Measurements from ENCODE around the gene BAIAP2L1. TPM values are rescaled to one million over a fixed set of nuclear protein-coding genes. Genes with fewer than 3 reads are reported as not detected.

Gene BAIAP2L1
- total RNA-seq, 1 donor from 2014 or later: 1.9 TPM

DNA sequence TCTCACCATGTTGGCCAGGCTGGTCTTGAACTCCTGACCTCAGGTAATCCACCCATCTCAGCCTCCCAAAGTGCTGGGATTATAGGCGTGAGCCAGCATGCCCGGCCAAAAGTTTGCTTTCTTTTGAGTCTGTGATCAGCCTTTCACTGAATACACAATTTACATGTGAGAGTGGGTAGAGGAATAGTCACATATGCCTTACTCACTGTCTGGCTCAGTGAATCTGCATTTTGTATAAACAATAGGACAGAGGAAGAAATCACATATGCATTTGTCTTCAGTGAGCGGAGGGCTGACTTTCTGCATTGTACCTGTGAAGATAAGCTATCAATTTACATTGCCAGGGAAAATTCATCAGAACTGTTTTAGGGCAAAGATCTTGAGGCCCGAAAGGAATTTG is 146.4 kb downstream of the BAIAP2L1 start:
- intact Hi-C loops (cut with DNase I): no loop called here
- DNase-seq (ENCODE audit: low spot score): no peak

DNA sequence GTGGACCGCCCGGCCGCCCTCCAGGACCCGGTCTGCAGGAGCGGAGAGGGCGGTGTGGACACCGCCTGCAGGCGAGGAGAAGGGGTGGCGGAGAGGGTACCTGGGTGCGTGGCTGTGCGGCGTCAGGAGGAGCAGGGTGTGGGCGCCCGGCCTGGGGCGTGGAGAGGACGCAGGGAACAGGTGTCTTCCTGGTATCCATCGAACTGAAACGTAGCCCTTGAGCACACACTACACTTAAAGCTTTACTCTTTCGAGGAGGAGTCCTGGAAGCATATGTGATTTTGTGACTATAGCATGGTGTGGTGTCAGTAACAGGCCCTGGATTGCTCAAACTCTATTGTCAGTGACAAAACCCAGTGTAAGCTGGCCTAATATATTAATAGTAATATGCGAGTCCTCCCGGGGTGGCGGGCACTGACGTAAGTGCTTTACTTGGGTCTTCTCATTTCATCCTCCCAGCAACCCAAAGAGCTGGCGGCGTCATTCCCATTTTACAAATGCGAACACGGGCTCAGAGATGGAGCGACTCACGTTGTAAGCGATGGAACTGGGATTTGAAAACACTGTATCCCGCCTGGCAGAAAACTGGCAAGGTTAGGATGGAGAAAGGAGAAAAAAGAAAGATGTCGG is 148.3 kb downstream of the BAIAP2L1 start:
- intact Hi-C loops (cut with DNase I): loop anchor here (1.0 kb wide), 1 partner anchor 28 kb away; no protein-coding TSS in a partner anchor
- no peak for DNase-seq (ENCODE audit: low spot score)

DNA sequence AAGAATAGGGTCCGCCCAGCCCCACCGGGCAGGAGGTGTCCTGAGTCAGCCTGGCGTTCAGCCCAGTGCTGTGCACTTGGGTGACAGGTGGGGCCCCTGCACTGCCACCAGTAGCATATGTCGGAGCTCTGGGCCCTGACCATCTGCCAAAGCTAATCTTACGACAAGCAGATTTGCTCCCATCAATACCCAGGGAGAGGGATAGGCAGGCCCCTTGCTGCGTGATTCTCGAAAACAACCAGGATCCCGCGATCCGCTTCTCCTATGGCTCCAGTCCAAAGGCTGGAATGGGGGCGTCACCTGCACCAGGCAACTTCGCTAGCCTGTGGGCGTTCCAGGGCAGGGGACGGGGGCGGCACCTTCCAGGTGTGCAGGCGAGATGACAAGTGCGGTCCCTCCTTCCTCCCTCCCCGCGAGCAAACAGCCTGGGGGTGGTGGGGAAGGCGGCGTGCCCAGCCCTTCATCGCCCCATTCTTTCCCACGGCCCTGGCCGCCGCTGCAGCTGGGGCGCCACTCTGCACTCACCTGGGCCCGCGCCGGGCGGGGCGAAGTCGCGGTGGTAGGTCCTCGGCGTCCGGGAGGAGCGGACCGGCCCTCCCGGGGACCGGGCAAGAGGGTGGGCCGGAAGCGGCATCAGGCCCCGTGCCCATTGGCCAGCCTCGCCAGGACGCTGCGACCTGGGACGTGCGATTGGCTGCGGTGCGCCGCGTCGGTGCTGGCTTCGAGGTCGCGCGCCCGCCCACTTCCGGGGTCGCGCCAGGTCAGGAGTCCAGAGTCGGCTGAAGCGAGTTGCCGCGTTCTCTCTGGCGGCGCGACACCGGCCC is 149.1 kb downstream of the BAIAP2L1 start, which contains the start of gene TECPR1:
Gene TECPR1 (minus strand): TSS at position 632 of the 824 bp plus-strand sequence. CDS start 6,086 bp downstream, outside the sequence.
- peak; percentile 99 for DNase-seq (ENCODE audit: low spot score)
- intact Hi-C loops (cut with DNase I): loop anchor here (1.0 kb wide), 1 partner anchor 28 kb away; no protein-coding TSS in a partner anchor

DNA sequence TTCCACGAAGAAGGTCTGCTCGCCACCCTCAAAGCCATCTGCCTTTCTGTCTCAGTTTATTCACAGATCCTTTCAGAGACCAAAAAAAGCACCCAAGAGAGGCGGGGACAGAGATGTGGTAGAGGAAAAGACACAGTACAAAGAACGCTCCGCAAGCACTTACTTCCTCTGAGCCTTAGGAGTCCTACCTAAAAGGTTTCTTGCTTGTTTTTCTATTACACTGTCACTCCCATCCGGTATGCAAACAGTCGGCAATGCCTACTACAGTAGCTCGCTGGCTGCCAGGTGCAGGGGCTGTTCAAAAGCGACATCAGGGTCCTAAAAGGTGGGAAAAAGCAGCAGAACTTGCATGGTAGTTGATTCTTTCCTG is 149.7 kb downstream of the BAIAP2L1 start:
- intact Hi-C loops (cut with DNase I): no loop called here
- no peak for DNase-seq (ENCODE audit: low spot score)

DNA sequence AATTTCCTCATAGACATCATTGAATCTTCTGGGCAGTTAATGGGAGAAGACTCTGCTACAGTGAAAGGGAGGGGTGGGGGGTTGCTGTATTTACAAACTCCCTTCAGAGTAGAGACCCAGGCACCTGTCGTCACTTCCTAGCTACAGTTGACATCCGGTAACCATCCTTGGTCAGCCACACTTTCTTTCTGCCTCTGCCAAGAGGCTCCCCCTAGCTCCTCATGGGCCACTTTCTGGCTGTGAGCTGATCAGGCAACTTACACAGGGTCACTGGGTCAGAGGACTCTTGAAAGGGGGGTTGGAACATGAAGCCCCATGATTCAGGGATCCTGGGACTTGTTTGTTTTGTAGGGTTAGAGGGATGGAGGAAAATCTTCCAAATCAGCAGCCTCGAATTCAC is 150.1 kb downstream of the BAIAP2L1 start:
- no peak for DNase-seq (ENCODE audit: low spot score)
- intact Hi-C loops (cut with DNase I): no loop called here

DNA sequence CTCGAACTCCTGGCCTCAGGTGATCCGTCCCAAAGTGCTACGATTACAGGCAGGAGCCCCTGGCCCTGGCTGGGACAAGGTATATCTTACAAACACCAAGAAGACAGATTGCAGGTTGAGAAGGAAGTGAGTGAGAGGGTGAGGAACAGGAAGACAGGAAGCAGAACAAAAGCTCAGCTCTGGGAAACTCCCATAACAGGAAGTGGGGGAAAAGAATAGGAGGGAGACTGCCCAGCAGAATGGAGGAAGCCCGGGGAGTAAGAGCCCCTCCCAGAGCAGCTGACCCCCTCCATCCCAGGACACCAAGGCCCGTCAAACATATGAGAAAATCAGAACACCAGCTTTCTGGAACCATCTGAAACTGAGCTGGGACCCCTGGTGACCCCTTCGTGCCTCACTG is 151.8 kb downstream of the BAIAP2L1 start:
- no peak for DNase-seq (ENCODE audit: low spot score)
- intact Hi-C loops (cut with DNase I): no loop called here

DNA sequence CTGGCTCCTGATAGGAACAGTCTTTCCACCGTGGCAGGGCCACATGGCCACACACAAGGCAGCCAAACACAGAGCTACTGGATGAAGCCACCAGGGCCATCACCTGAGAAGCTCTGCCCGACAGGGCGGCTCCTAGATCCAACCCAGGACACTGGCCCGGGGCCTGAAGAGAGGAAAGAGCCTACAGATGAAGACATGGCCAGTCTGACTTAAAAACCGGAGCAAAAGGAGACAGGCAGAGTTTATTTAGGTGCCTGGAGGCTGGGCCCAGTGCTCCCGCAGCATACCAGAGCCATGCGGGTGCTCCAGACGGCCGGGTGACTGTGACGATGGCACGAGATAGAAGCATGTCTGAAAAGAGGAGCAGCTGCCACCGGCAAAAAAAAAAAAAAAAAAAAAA is 152.7 kb downstream of the BAIAP2L1 start:
- intact Hi-C loops (cut with DNase I): no loop called here
- no peak for DNase-seq (ENCODE audit: low spot score)

DNA sequence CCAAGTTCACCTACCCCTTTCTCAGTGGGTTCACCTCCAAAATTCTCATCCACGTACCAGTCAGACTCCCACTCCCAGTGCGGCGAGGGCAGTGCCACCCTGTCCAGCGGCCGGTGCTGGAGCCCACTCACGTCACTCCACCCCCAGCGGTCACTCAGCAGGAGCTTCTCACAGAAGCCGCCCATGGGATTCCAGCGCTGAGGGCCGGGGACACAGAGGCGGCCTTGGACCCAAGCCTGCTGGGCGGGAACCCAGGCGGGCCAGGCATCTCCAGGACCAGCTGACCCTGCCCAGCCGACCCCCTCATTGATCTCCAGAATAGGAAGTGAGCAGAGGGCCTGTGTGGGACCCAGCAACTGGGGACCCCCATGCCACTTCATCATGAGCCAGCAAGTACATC is 156.0 kb downstream of the BAIAP2L1 start:
- no peak for DNase-seq (ENCODE audit: low spot score)
- intact Hi-C loops (cut with DNase I): no loop called here

DNA sequence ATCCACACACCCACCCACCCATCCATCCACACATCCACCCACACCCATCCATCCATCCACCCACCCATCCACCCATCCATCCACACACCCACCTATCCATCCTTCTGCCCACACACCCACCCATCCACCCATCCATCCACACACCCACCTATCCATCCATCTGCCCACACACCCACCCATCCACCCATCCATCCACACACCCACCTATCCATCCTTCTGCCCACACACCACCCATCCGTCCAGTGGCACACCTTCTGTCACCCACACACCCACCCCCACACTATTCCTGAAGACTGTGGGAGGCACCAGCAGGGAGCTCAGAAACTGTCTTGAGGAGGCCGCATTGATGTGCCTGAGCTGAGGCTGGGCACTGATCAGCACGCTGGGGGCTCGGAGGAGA is 158.0 kb downstream of the BAIAP2L1 start:
- DNase-seq (ENCODE audit: low spot score): no peak
- intact Hi-C loops (cut with DNase I): no loop called here

DNA sequence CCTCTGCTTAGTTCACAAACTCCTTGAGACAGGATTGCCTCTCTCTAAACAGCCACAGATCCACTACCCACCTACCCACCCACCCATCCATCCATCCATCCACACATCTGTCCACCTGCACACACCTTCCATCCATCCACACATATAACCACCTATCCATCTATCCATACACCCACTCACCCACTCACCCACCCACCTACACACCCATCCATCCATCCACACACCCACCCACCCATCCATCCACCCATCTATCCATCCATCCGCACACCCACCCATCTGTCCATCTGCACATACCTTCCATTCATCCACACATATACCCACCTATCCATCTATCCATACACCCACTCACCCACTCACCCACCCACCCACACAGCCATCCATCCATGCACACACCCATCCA is 158.5 kb downstream of the BAIAP2L1 start:
- no peak for DNase-seq (ENCODE audit: low spot score)
- intact Hi-C loops (cut with DNase I): no loop called here

DNA sequence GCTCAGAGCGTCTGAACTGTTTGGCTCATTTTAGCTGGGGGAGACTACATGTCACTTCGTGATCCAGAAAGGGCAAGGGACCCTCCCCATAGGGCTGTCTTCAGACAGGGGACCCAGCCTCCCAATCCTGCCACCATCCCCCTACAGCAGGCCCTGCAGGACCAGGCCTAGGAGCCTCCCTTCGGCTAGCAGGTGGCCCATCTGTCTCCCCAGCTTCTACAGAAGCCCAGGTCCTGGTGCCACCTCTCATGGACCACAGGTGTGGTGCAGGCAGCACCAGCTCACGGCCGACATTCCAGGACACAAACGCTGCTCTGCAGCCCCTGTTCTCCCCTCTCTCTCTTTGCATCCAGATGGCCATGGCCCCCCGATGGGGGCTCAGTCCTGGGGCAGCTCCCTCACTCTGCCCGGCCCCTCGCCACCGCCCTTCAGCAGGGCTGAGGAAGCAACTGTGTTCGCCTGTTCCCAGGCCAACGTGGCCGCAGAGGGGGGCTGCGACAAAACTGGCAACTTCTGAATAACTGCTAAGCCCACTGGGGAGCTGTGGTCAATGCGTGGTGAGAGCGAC is 159.1 kb downstream of the BAIAP2L1 start:
- no peak for DNase-seq (ENCODE audit: low spot score)
- intact Hi-C loops (cut with DNase I): no loop called here

Other genes with a start within 250 kb of the BAIAP2L1 start
- not detected for gene BHLHA15, start 189.7 kb downstream of the BAIAP2L1 start, total RNA-seq
- 16.6 TPM for gene TECPR1, start 148.9 kb downstream of the BAIAP2L1 start, total RNA-seq
- 162 TPM for gene BRI3, start 119.4 kb downstream of the BAIAP2L1 start, total RNA-seq
- 0.43 TPM for gene NPTX2, start 216.2 kb upstream of the BAIAP2L1 start, total RNA-seq

Measured in cardiac septum (tissue), 1 donor.